ENCODE data around the gene SLC16A12.

GRCh38 chr10:89426230-89426868 is 109.0 kb downstream of the SLC16A12 start:
- TF ChIP-seq YY1 (IDR thresholded peaks at IDR 0.05; ENCODE audit: low read depth, low read length) (no peak), POLR2A (IDR thresholded peaks at IDR 0.05; ENCODE audit: low read depth, low read length) (no peak)
